Activated CD8-positive, alpha-beta memory T cell treated with anti-CD3 and anti-CD28 coated beads, Interleukin-2, amount 50 U/mL, for 24 hours (primary cell): ENCODE results near the gene SLC38A7.
"Not testable (repeated sequence)": the region's sequence is repeated elsewhere in the genome, so short reads cannot be mapped to it uniquely, and the experiment has no call there.

Experiments used
- DNase-seq: peaks from one replicate; pipeline ENCODE4 v3.0.0-alpha.2; 2020; ENCODE audit errors: extremely low read depth

SLC38A7 gene

GRCh38 chr16:58678716-58679115 is 5.9 kb downstream of the SLC38A7 start:
- DNase-seq: no peak

- DNase-seq: no peak
Observed at GRCh38 chr16:58678269-58678668, 6.3 kb downstream of the SLC38A7 start.

GRCh38 chr16:58670946-58671583 is 13.5 kb downstream of the SLC38A7 start:
- DNase-seq: no peak

GRCh38 chr16:58670177-58670576 is 14.4 kb downstream of the SLC38A7 start:
- no peak for DNase-seq

GRCh38 chr16:58665200-58665599 is 19.4 kb downstream of the SLC38A7 start:
- no peak for DNase-seq

- DNase-seq: no peak
Observed at GRCh38 chr16:58661199-58661830, 23.3 kb downstream of the SLC38A7 start.

GRCh38 chr16:58659911-58660310 is 24.7 kb downstream of the SLC38A7 start:
- not testable (repeated sequence) for DNase-seq

GRCh38 chr16:58658796-58659211 is 25.8 kb downstream of the SLC38A7 start:
- no peak for DNase-seq

- DNase-seq: no peak
Observed at GRCh38 chr16:58656899-58657298, 27.7 kb downstream of the SLC38A7 start.

GRCh38 chr16:58655215-58655596 is 29.4 kb downstream of the SLC38A7 start:
- no peak for DNase-seq

- DNase-seq: no peak
Observed at GRCh38 chr16:58654560-58655214, 29.9 kb downstream of the SLC38A7 start.

GRCh38 chr16:58652741-58653140 is 31.8 kb downstream of the SLC38A7 start:
- no peak for DNase-seq

- DNase-seq: no peak
Observed at GRCh38 chr16:58651965-58652348, 32.6 kb downstream of the SLC38A7 start.

- DNase-seq: no peak
Observed at GRCh38 chr16:58649707-58650106, 34.9 kb downstream of the SLC38A7 start.

- no peak for DNase-seq
Observed at GRCh38 chr16:58647107-58647506, 37.5 kb downstream of the SLC38A7 start.

GRCh38 chr16:58644765-58645487 is 39.6 kb downstream of the SLC38A7 start:
- DNase-seq: no peak

GRCh38 chr16:58644108-58644507 is 40.5 kb downstream of the SLC38A7 start:
- DNase-seq: no peak

- no peak for DNase-seq
Observed at GRCh38 chr16:58640949-58641348, 43.6 kb downstream of the SLC38A7 start.

GRCh38 chr16:58639836-58640235 is 44.7 kb downstream of the SLC38A7 start:
- DNase-seq: no peak

GRCh38 chr16:58639230-58639629 is 45.3 kb downstream of the SLC38A7 start:
- DNase-seq: no peak

GRCh38 chr16:58638148-58639036 is 46.2 kb downstream of the SLC38A7 start:
- no peak for DNase-seq

GRCh38 chr16:58637021-58637420 is 47.5 kb downstream of the SLC38A7 start:
- not testable (repeated sequence) for DNase-seq
